Transverse colon (tissue), 4 donors: Measurements from ENCODE around the gene IFI27. TPM values are rescaled to one million over a fixed set of nuclear protein-coding genes. Genes with fewer than 3 reads are reported as not detected.
"Not testable (repeated sequence)": the region's sequence is repeated elsewhere in the genome, so short reads cannot be mapped to it uniquely, and the experiment has no call there.

Experiments used
- DNase-seq: peaks from one replicate; pipeline ENCODE4 v3.0.0-alpha.2; 2019
- H3K27ac ChIP-seq, 4 donors: fragments of 200-600 bp; sonication (generic); 2 replicates each; pipeline ENCODE4 v1.5.1; 2016 to 2018; ENCODE audit warnings: inconsistent platforms in 4 of 4
- H3K27me3 ChIP-seq: fragments of 200-600 bp; sonication (generic); 2 replicates; pipeline ENCODE4 v1.5.1; 2017; ENCODE audit warnings: inconsistent platforms
- H3K36me3 ChIP-seq, 4 donors: fragments of 200-600 bp; sonication (generic); 2 replicates each; pipeline ENCODE4 v1.5.1; 2017 to 2019; ENCODE audit warnings: inconsistent platforms in 4 of 4
- H3K4me1 ChIP-seq, 4 donors: fragments of 200-600 bp; sonication (generic); 2 replicates each; pipeline ENCODE4 v1.5.1; 2017 to 2020; ENCODE audit warnings: inconsistent platforms in 4 of 4
- H3K4me3 ChIP-seq, 4 donors: fragments of 200-600 bp; sonication (generic); 1 replicate in 1 of 4; 2 replicates in 3 of 4; pipeline versions ENCODE4 v1.5.1 to v1.6.1; 2017 to 2019; ENCODE audit warnings: inconsistent platforms in 4 of 4
- H3K9me3 ChIP-seq, 2 donors: fragments of 200-600 bp; sonication (generic); 2 replicates each; pipeline ENCODE4 v1.5.1; 2017 to 2019; ENCODE audit warnings: inconsistent platforms in 2 of 2
- EP300 ChIP-seq: sonication (generic); formaldehyde crosslinking; IDR thresholded peaks from one replicate; pipeline ENCODE4 v1.6.1; 2017; ENCODE audit warnings: antibody characterized with exemption, low read depth
- POLR2A ChIP-seq: fragments of 450-650 bp; IDR thresholded peaks from one replicate; pipeline ENCODE4 v1.6.1; 2016; ENCODE audit warnings: antibody characterized with exemption, mild to moderate bottlenecking, moderate library complexity
- POLR2AphosphoS5 ChIP-seq, 3 donors: sonication (generic); formaldehyde crosslinking; IDR thresholded peaks; one replicate each; pipeline ENCODE4 v1.6.1; 2016; ENCODE audit warnings: antibody characterized with exemption in 3 of 3
- WGBS, 2 donors: methylation state at CpG; one replicate each; pipeline ENCODE4 v1.1.5; 2018; ENCODE audit warnings: low coverage in 1 of 2; 5-methylcytosine and 5-hydroxymethylcytosine counted together
- in situ Hi-C, 4 donors: fragments of 200-750 bp; cut with MboI; loops; one replicate each; pipeline versions ENCODE4 v1.15.0 to v1.15.1; 2017; ENCODE audit warnings: low sequenced_read_pairs in 3 of 4, low pct_ligation_motif_present in 1 of 4, low pct_unique_long_range_greater_than_20kb in 1 of 4
- intact Hi-C: fragments of 100-400 bp; cut with DNase I; formaldehyde crosslinking; loops from one replicate; pipeline ENCODE4 v1.15.1; 2023; ENCODE audit warnings: low total_unique reads
- total RNA-seq, 4 donors: library from RNA; depleted of rRNA; stranded (reverse); fragments of >200 nt; gene quantifications; one replicate each; pipeline ENCODE4 v1.1.0, GENCODE V29; 2016
- TF ChIP-seq, protein P1 (sequence below), 5 experiments: fragments of 200-600 bp in 3 of 5; fragments of 450-650 bp in 2 of 5; sonication (generic) in 3 of 5; IDR thresholded peaks; 1 replicate in 2 of 5; 2 replicates in 3 of 5; pipeline ENCODE4 v1.5.1; 2016 to 2017; ENCODE audit warnings: antibody characterized with exemption in 5 of 5, inconsistent platforms in 3 of 5, mild to moderate bottlenecking in 2 of 5, moderate library complexity in 1 of 5

Gene IFI27
- 1,000 to 10,000 TPM in 1 of 4 donors, 100 to 1,000 TPM in 3; 124 to 1,625 (median 472) TPM for total RNA-seq

DNA sequence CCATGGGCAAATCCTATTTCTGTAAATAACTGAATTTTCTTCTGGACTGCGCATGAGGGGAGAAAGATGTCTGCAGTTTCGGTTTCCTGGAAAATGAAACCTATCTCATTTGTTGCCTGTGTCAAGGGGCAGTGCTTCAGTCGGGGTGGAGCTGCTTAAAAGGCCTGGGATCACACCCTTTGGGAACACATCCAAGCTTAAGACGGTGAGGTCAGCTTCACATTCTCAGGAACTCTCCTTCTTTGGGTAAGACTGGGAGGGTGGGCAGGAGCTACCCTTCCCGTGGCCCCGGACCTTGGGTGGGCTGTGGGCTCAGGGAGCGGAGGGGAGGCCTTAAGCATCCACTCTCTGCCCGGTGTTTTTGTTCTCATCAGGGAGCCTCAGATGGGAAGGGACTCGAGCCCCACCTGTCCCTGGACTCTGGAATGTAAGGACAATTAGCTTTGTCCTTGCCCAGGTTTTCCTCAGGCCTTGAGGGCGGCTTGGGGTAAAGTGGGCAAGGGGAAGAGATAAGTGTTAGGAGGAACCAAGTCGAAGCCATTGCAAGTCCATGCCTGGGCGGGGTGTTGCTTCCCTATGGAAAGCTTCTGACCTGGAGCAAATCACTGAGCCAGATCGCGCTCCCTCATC, at the start of gene IFI27:
Gene IFI27 (plus strand): TSS at position 185 of the 630 bp plus-strand sequence.
- in situ Hi-C loops = no loop called here
- Histone ChIP-seq H3K27ac (peak within 1 kb of the TSS; percentile 83 to 92 (median 85)), H3K27me3 (no peaks in the 10 kb centered on the region), H3K4me3 (peak within 1 kb of the TSS; percentile 28 to 56 (median 41)), H3K9me3 (no peaks in the 10 kb centered on the region), H3K4me1 (peaks cover 3 to 58% (median 35%) of the 10 kb centered on the region in 4 donors), H3K36me3 (no peaks in the 10 kb centered on the region)
- 29 to 83% methylated on average over 1 to 14 of the region's 14 CpGs for WGBS, 2 donors
- no peak for TF ChIP-seq EP300
- peak; percentile 93 to 99 (median 97) for TF ChIP-seq POLR2AphosphoS5 (IDR thresholded peaks at IDR 0.05)
- TF ChIP-seq POLR2A = peak; percentile 95
- peak; percentile 81 for DNase-seq
- intact Hi-C loops = no loop called here

- in situ Hi-C loops (no loop called here), intact Hi-C loops (no loop called here)
- peaks cover 18 to 71% (median 26%) of the 10 kb centered on the region in 4 donors for H3K4me1 ChIP-seq
- no peak for TF ChIP-seq EP300
- TF ChIP-seq POLR2AphosphoS5 (IDR thresholded peaks at IDR 0.05) = no peak
- TF ChIP-seq POLR2A = no peak
- TF ChIP-seq, protein P1, sequence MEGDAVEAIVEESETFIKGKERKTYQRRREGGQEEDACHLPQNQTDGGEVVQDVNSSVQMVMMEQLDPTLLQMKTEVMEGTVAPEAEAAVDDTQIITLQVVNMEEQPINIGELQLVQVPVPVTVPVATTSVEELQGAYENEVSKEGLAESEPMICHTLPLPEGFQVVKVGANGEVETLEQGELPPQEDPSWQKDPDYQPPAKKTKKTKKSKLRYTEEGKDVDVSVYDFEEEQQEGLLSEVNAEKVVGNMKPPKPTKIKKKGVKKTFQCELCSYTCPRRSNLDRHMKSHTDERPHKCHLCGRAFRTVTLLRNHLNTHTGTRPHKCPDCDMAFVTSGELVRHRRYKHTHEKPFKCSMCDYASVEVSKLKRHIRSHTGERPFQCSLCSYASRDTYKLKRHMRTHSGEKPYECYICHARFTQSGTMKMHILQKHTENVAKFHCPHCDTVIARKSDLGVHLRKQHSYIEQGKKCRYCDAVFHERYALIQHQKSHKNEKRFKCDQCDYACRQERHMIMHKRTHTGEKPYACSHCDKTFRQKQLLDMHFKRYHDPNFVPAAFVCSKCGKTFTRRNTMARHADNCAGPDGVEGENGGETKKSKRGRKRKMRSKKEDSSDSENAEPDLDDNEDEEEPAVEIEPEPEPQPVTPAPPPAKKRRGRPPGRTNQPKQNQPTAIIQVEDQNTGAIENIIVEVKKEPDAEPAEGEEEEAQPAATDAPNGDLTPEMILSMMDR (IDR thresholded peaks at IDR 0.05) = no peak
- no peak for DNase-seq
- H3K9me3 ChIP-seq = no peaks in the 10 kb centered on the region
- H3K4me3 ChIP-seq = no peak overlapping the region
- no peak overlapping the region for H3K27ac ChIP-seq
- peaks cover 0 to 40% (median 20%) of the 10 kb centered on the region in 4 donors for H3K36me3 ChIP-seq
- no peaks in the 10 kb centered on the region for H3K27me3 ChIP-seq
- 50 to 84% methylated on average over 3 to 9 of the region's 9 CpGs for WGBS, 2 donors
These were observed 48.1 kb upstream of the IFI27 start for GRCh38 chr14:94062344-94062940.

DNA sequence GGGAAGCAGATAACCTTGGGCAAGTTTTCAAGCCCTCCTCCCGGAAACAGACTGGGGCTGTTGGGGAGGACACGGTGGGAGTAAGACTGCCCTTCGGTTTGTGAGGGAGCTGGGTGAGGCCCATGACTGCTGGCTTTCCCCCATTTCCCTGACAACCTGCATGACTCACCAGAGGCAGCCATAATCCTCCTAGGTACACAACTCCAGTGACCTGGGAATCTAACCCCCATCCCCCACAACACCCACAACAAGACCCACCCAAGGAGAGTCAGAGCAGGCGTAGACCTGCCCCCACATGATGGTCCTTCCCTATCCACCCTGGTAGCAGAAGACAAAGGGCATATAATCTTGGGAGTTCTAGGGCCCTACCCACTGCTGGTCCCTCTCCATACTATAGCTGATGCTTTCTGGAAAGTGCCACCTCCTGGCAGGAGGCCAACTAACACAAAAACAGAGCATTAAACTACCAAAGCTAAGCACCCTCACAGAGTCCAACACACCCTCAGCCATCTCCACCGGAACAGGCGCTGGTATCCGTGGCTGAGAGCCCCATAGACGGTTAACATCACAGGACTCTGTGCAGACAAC, 44.4 kb upstream of the IFI27 start:
- 35% methylated on average over 8 of the region's 8 CpGs; no CpG with 5 or more reads in 1 of the 2 donors for WGBS, 2 donors
- Histone ChIP-seq H3K36me3 (peaks cover 0 to 11% (median 4%) of the 10 kb centered on the region in 4 donors), H3K4me1 (peaks cover 20 to 67% (median 33%) of the 10 kb centered on the region in 4 donors), H3K27me3 (no peaks in the 10 kb centered on the region), H3K27ac (peak overlapping the region; percentile 34 to 82 (median 74)), H3K4me3 (peak overlapping the region in 1 of 4 donors; percentile 2), H3K9me3 (peaks cover 0 to 12% of the 10 kb centered on the region in 2 donors)
- intact Hi-C loops (no loop called here), in situ Hi-C loops (no loop called here)
- DNase-seq = peak; percentile 73
- TF ChIP-seq POLR2AphosphoS5 (IDR thresholded peaks at IDR 0.05) (peak in 1 of 3 donors; percentile 51), POLR2A (peak; percentile 8)
- TF ChIP-seq, protein P1 (IDR thresholded peaks at IDR 0.05) = no peak

- H3K27me3 ChIP-seq, in situ Hi-C loops, H3K27ac ChIP-seq, intact Hi-C loops, DNase-seq, H3K4me3 ChIP-seq: not testable (repeated sequence)
- Histone ChIP-seq H3K4me1 (peaks cover 2 to 39% (median 11%) of the 10 kb centered on the region in 4 donors), H3K36me3 (peaks cover 0 to 23% (median 2%) of the 10 kb centered on the region in 4 donors), H3K9me3 (peaks cover 5 to 27% of the 10 kb centered on the region in 2 donors)
- 89 to 93% methylated on average over 3 of the region's 3 CpGs for WGBS, 2 donors
These were observed 38.5 kb upstream of the IFI27 start for GRCh38 chr14:94072076-94072475.

GRCh38 chr14:94074534-94074933, 36.0 kb upstream of the IFI27 start:
- no peak for DNase-seq
- Histone ChIP-seq H3K9me3 (peaks cover 5 to 23% of the 10 kb centered on the region in 2 donors), H3K36me3 (peaks cover 0 to 23% (median 5%) of the 10 kb centered on the region in 4 donors), H3K4me1 (peaks cover 11 to 52% (median 26%) of the 10 kb centered on the region in 4 donors), H3K27me3 (no peaks in the 10 kb centered on the region), H3K27ac (no peak overlapping the region), H3K4me3 (no peak overlapping the region)
- in situ Hi-C loops (no loop called here), intact Hi-C loops (no loop called here)
- TF ChIP-seq, protein P1 (IDR thresholded peaks at IDR 0.05) = no peak
- TF ChIP-seq POLR2AphosphoS5 (IDR thresholded peaks at IDR 0.05) = no peak
- no peak for TF ChIP-seq EP300
- WGBS, 2 donors = 88 to 95% methylated on average over 3 of the region's 3 CpGs
